Suprapubic skin (tissue), 4 donors: ENCODE measurements around the gene LRFN2. TPM values are rescaled to one million over a fixed set of nuclear protein-coding genes. Genes with fewer than 3 reads are reported as not detected.

Experiments
- DNase-seq, 2 donors: peaks; one replicate each; pipeline ENCODE4 v3.0.0-alpha.2; 2019; ENCODE audit warnings: low spot score in 2 of 2
- H3K27ac ChIP-seq: fragments of 200-600 bp; sonication (generic); one replicate; pipeline ENCODE4 v1.5.1; 2019
- H3K27me3 ChIP-seq: fragments of 200-600 bp; sonication (generic); one replicate; pipeline ENCODE4 v1.5.1; 2019
- H3K36me3 ChIP-seq: fragments of 200-600 bp; sonication (generic); one replicate; pipeline ENCODE4 v1.5.1; 2019
- H3K4me1 ChIP-seq: fragments of 200-600 bp; sonication (generic); one replicate; pipeline ENCODE4 v1.5.1; 2019
- H3K4me3 ChIP-seq: fragments of 200-600 bp; sonication (generic); one replicate; pipeline ENCODE4 v1.5.1; 2019; ENCODE audit warnings: mild to moderate bottlenecking
- H3K9me3 ChIP-seq: fragments of 200-600 bp; sonication (generic); one replicate; pipeline ENCODE4 v1.5.1; 2019
- EP300 ChIP-seq: sonication (generic); formaldehyde crosslinking; IDR thresholded peaks from one replicate; pipeline ENCODE4 v1.6.1; 2017; ENCODE audit warnings: antibody characterized with exemption
- POLR2A ChIP-seq, 2 donors: fragments of 450-650 bp; IDR thresholded peaks; one replicate each; pipeline ENCODE4 v1.6.1; 2017; ENCODE audit warnings: antibody characterized with exemption in 2 of 2, mild to moderate bottlenecking in 2 of 2, moderate library complexity in 2 of 2
- POLR2AphosphoS5 ChIP-seq, 3 donors: sonication (generic); formaldehyde crosslinking; IDR thresholded peaks; one replicate each; pipeline ENCODE4 v1.6.1; 2017; ENCODE audit warnings: antibody characterized with exemption in 3 of 3
- WGBS: methylation state at CpG from one replicate; pipeline ENCODE4 v1.1.5; 2018; 5-methylcytosine and 5-hydroxymethylcytosine counted together
- total RNA-seq, 4 donors: library from RNA; depleted of rRNA; stranded (reverse); fragments of >200 nt; gene quantifications; one replicate each; pipeline ENCODE4 v1.1.0, GENCODE V29; 2016
- TF ChIP-seq, protein P1 (sequence below), 2 donors: fragments of 200-600 bp in 1 of 2; fragments of 450-650 bp in 1 of 2; sonication (generic) in 1 of 2; IDR thresholded peaks; one replicate each; pipeline ENCODE4 v1.5.1; 2016 to 2019; ENCODE audit warnings: antibody characterized with exemption in 2 of 2, mild to moderate bottlenecking in 1 of 2, moderate library complexity in 1 of 2

The LRFN2 gene
- total RNA-seq, 4 donors from 2014 or later, result not detected

DNA sequence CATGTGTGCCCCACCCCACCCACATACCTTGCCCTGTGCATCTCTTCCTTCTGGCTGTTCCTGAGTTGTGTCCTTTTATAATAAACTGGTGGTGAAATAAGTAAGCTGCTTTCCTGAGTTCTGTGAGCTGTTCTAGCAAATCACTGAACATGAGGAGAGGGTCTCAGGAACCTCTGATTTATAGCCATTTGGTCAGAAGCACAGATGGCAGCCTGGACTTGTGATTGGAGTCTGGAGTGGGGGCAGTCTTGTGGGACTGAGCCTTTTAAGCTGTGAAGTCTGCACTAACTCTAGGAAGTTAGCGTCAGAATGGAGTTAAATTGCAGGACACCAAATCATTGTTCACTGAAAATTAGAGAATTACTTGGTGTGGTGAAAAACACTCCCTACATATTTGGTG is 245.4 kb downstream of the LRFN2 start:
- Histone ChIP-seq H3K9me3 (no peaks in the 10 kb centered on the region), H3K27ac (no peak overlapping the region), H3K4me3 (no peak overlapping the region), H3K27me3 (peaks cover 19% of the 10 kb centered on the region), H3K4me1 (no peaks in the 10 kb centered on the region), H3K36me3 (no peaks in the 10 kb centered on the region)
- WGBS, result 40% methylated on average over 1 of the region's 1 CpG
- TF ChIP-seq POLR2A (IDR thresholded peaks at IDR 0.05) (no peak), POLR2AphosphoS5 (IDR thresholded peaks at IDR 0.05) (no peak), EP300 (no peak)
- TF ChIP-seq, protein P1, sequence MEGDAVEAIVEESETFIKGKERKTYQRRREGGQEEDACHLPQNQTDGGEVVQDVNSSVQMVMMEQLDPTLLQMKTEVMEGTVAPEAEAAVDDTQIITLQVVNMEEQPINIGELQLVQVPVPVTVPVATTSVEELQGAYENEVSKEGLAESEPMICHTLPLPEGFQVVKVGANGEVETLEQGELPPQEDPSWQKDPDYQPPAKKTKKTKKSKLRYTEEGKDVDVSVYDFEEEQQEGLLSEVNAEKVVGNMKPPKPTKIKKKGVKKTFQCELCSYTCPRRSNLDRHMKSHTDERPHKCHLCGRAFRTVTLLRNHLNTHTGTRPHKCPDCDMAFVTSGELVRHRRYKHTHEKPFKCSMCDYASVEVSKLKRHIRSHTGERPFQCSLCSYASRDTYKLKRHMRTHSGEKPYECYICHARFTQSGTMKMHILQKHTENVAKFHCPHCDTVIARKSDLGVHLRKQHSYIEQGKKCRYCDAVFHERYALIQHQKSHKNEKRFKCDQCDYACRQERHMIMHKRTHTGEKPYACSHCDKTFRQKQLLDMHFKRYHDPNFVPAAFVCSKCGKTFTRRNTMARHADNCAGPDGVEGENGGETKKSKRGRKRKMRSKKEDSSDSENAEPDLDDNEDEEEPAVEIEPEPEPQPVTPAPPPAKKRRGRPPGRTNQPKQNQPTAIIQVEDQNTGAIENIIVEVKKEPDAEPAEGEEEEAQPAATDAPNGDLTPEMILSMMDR (IDR thresholded peaks at IDR 0.05), result no peak
- DNase-seq, result no peak
